Mesothelial cell of epicardium (in vitro differentiated cells): ENCODE data around the gene OR1F1. TPM values are rescaled to one million over a fixed set of nuclear protein-coding genes. Genes with fewer than 3 reads are reported as not detected.
A peak's percentile ranks its signal among the peaks of the same experiment; 100 is the strongest.

Experiments used
- DNase-seq, 2 experiments: peaks; one replicate each; pipeline ENCODE4 v3.0.0; 2021; ENCODE audit warnings: low spot score in 2 of 2; ENCODE audit not compliant: unreplicated experiment in 2 of 2
- H3K27ac Mint-ChIP-seq: 2 replicates; pipeline ENCODE4 v1.8.0; 2021; ENCODE audit warnings: mixed read lengths
- H3K27me3 Mint-ChIP-seq: 2 replicates; pipeline ENCODE4 v1.8.0; 2021; ENCODE audit warnings: low read depth, mixed read lengths
- H3K36me3 Mint-ChIP-seq: 2 replicates; pipeline ENCODE4 v1.8.0; 2021; ENCODE audit warnings: mixed read lengths
- H3K4me1 Mint-ChIP-seq: 2 replicates; pipeline ENCODE4 v1.8.0; 2021; ENCODE audit warnings: mixed read lengths
- H3K4me3 Mint-ChIP-seq: 2 replicates; pipeline ENCODE4 v1.8.0; 2021; ENCODE audit warnings: mild to moderate bottlenecking, moderate library complexity, mixed read lengths
- H3K9me3 Mint-ChIP-seq: 2 replicates; pipeline ENCODE4 v1.8.0; 2021; ENCODE audit warnings: mixed read lengths
- CTCF ChIP-seq: fragments of 200-600 bp; sonication (generic); IDR thresholded peaks from one replicate; pipeline ENCODE4 v1.5.0; 2021; ENCODE audit warnings: antibody characterized with exemption; ENCODE audit not compliant: unreplicated experiment
- total RNA-seq: library from RNA; stranded (reverse); gene quantifications from 3 replicates; pipeline ENCODE4 v1.2.1, GENCODE V29; 2021

OR1F1 gene
- total RNA-seq, 1 donor from 2014 or later: not detected

- H3K9me3 Mint-ChIP-seq: peaks cover 57% of the 10 kb centered on the region
- H3K27ac Mint-ChIP-seq: no peak overlapping the region
- H3K27me3 Mint-ChIP-seq: no peaks in the 10 kb centered on the region
- DNase-seq: no peak
- TF ChIP-seq CTCF: no peak
- H3K4me1 Mint-ChIP-seq: no peaks in the 10 kb centered on the region
- no peak overlapping the region for H3K4me3 Mint-ChIP-seq
- peaks cover 42% of the 10 kb centered on the region for H3K36me3 Mint-ChIP-seq
These were observed 32.8 kb downstream of the OR1F1 start for GRCh38 chr16:3220839-3221238.

- peaks cover 61% of the 10 kb centered on the region for H3K9me3 Mint-ChIP-seq
- no peak overlapping the region for H3K27ac Mint-ChIP-seq
- H3K27me3 Mint-ChIP-seq: no peaks in the 10 kb centered on the region
- H3K4me1 Mint-ChIP-seq: no peaks in the 10 kb centered on the region
- TF ChIP-seq CTCF: no peak
- H3K36me3 Mint-ChIP-seq: peaks cover 68% of the 10 kb centered on the region
- no peak overlapping the region for H3K4me3 Mint-ChIP-seq
- no peak for DNase-seq
These were observed 36.0 kb downstream of the OR1F1 start for GRCh38 chr16:3223913-3224515.

GRCh38 chr16:3234543-3234856 is 46.5 kb downstream of the OR1F1 start:
- H3K4me3 Mint-ChIP-seq: peak overlapping the region; percentile 96
- no peaks in the 10 kb centered on the region for H3K27me3 Mint-ChIP-seq
- H3K4me1 Mint-ChIP-seq: peaks cover 15% of the 10 kb centered on the region
- DNase-seq: no peak
- peak overlapping the region; percentile 99 for H3K27ac Mint-ChIP-seq
- peaks cover 38% of the 10 kb centered on the region for H3K36me3 Mint-ChIP-seq
- no peak for TF ChIP-seq CTCF
- H3K9me3 Mint-ChIP-seq: peaks cover 37% of the 10 kb centered on the region

- no peak for TF ChIP-seq CTCF
- Mint-ChIP-seq H3K4me1 (peaks cover 15% of the 10 kb centered on the region), H3K36me3 (peaks cover 36% of the 10 kb centered on the region), H3K27ac (peak within 1 kb of the TSS; percentile 99), H3K4me3 (peak within 1 kb of the TSS; percentile 96), H3K27me3 (no peaks in the 10 kb centered on the region), H3K9me3 (peaks cover 37% of the 10 kb centered on the region)
- DNase-seq: peak; percentile 86 to 90
These were observed 47.0 kb downstream of the OR1F1 start, which contains the start of gene ZNF200 for GRCh38 chr16:3234857-3235561. Gene ZNF200, minus strand, starts transcription at chr16:3235158. Its CDS starts 1,403 bp downstream, at chr16:3233755.

GRCh38 chr16:3235856-3236669 is 48.1 kb downstream of the OR1F1 start:
- Mint-ChIP-seq H3K27ac (peak overlapping the region; percentile 61), H3K9me3 (peaks cover 30% of the 10 kb centered on the region), H3K36me3 (peaks cover 26% of the 10 kb centered on the region), H3K4me1 (peaks cover 15% of the 10 kb centered on the region), H3K27me3 (no peaks in the 10 kb centered on the region), H3K4me3 (peak overlapping the region; percentile 66)
- DNase-seq: no peak
- no peak for TF ChIP-seq CTCF
